Psoas muscle (tissue), 8 donors: ENCODE data around the gene PDZK1IP1. TPM values are rescaled to one million over a fixed set of nuclear protein-coding genes. Genes with fewer than 3 reads are reported as not detected.

Experiments
- ATAC-seq, 4 donors: fragments of 200-7000 bp; cut with Tn5 transposase; one replicate each; pipeline ENCODE4 v1.9.1; 2020; ENCODE audit warnings: moderate library complexity in 3 of 4, mild to moderate bottlenecking in 2 of 4
- DNase-seq, 2 donors: peaks; one replicate each; pipeline ENCODE4 v3.0.0-alpha.2; 2020
- H3K27ac ChIP-seq: fragments of 200-600 bp; one replicate; pipeline ENCODE4 v1.8.0; 2022
- H3K27me3 ChIP-seq, 3 donors: fragments of 200-600 bp in 1 of 3; one replicate each; pipeline versions ENCODE4 v1.6.1 to v1.8.0; 2013 to 2022; ENCODE audit warnings: low read length in 2 of 3, mild to moderate bottlenecking in 2 of 3, moderate library complexity in 1 of 3; ENCODE audit not compliant: insufficient read depth in 3 of 3
- H3K36me3 ChIP-seq, 2 donors: fragments of 200-600 bp in 1 of 2; one replicate each; pipeline versions ENCODE4 v1.6.1 to v1.8.0; 2013 to 2022; ENCODE audit warnings: low read depth in 1 of 2, mild to moderate bottlenecking in 1 of 2, moderate library complexity in 1 of 2; ENCODE audit not compliant: insufficient read depth in 1 of 2
- H3K4me1 ChIP-seq: fragments of 200-600 bp; one replicate; pipeline ENCODE4 v1.8.0; 2022
- H3K4me3 ChIP-seq: fragments of 200-600 bp; one replicate; pipeline ENCODE4 v1.8.0; 2022; ENCODE audit warnings: mild to moderate bottlenecking
- H3K9me3 ChIP-seq: fragments of 200-600 bp; one replicate; pipeline ENCODE4 v1.8.0; 2022
- WGBS, 3 donors: extraction: QIAGEN DNeasy Blood & Tissue Kit; methylation state at CpG; one replicate each; pipeline versions ENCODE4 v1.1.6 to v1.1.7; 2013; 5-methylcytosine and 5-hydroxymethylcytosine counted together
- intact Hi-C, 2 donors: fragments of 100-400 bp; cut with DNase I; formaldehyde crosslinking; loops; one replicate each; pipeline versions ENCODE4 v1.11.0 to v1.14.2; 2022
- polyA plus RNA-seq, 3 donors: library from polyadenylated mRNA; stranded (reverse); fragments of 200-250 nt; gene quantifications; one replicate each; pipeline ENCODE4 v1.2.3, GENCODE V29; 2013
- total RNA-seq, 4 donors: library from RNA; stranded (reverse); fragmentation: NEBNext Ultra II Directional in 2 of 4; extraction: Animal tissue kit (Norgen Biotek cat#: 25700) in 2 of 4; gene quantifications; one replicate each; pipeline versions ENCODE4 v1.2.1 to v1.2.4, GENCODE V29; 2021 to 2023
- TF ChIP-seq, protein P1 (sequence below): fragments of 200-600 bp; IDR thresholded peaks from one replicate; pipeline ENCODE4 v1.8.0; 2022; ENCODE audit warnings: antibody characterized with exemption
- donor health status: healthy with polysubstance abuse.
- donor health status: DM: no; HTN: no; CAD: no; lungs with moderate emphysema.
- donor health status: Bipolar disorder and iron deficiency.
- donor health status: healthy.
- donor health status: DM: yes; HTN: yes; CAD: no.
- donor health status: DM: no; HTN: no; CAD: no.
- donor health status: DM: no; HTN: no; CAD: no.
- donor health status: DM: yes; HTN: yes; CAD: no.

PDZK1IP1 gene
- total and polyA plus RNA-seq, 7 donors: 0.11 to 1.4 (median 0.39) TPM; not detected in 1

DNA sequence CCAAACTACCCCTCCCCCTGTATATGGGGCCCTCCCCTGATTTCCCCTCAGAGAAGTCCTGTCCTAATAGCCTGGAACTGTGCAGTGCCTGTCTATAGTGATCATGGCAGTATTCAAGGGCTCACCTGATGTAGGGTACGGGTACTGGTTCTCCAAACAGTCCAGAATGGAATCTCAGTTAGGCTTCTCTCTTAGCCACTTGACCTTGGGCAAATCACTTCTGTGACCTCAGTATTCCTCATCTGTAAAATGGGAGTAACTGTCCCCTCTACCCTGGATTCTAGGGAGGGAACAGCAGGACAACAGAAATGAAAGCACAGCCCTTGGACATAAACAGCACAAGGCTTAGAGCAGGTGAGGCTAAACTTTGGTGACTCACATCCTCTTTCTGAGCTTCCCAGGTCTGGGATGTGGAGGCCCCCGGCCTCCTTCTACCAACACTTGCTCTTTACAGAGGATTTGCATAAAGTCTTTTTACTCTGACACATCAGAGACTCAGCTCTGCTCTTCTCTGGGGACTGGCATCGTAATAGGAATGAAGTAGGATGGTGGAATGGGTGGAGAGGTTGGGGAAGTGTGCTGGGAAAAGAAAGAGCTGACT is 20.0 kb upstream of the PDZK1IP1 start:
- TF ChIP-seq, protein P1, sequence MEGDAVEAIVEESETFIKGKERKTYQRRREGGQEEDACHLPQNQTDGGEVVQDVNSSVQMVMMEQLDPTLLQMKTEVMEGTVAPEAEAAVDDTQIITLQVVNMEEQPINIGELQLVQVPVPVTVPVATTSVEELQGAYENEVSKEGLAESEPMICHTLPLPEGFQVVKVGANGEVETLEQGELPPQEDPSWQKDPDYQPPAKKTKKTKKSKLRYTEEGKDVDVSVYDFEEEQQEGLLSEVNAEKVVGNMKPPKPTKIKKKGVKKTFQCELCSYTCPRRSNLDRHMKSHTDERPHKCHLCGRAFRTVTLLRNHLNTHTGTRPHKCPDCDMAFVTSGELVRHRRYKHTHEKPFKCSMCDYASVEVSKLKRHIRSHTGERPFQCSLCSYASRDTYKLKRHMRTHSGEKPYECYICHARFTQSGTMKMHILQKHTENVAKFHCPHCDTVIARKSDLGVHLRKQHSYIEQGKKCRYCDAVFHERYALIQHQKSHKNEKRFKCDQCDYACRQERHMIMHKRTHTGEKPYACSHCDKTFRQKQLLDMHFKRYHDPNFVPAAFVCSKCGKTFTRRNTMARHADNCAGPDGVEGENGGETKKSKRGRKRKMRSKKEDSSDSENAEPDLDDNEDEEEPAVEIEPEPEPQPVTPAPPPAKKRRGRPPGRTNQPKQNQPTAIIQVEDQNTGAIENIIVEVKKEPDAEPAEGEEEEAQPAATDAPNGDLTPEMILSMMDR: no peak
- ATAC-seq (no peak), DNase-seq (no peak)
- WGBS, 3 donors: 54 to 84% (median 76%) methylated on average over 3 of the region's 3 CpGs
- no peaks in the 10 kb centered on the region for H3K4me1 ChIP-seq
- H3K27ac ChIP-seq: no peak overlapping the region
- H3K4me3 ChIP-seq: no peak overlapping the region
- intact Hi-C loops: no loop called here
- H3K9me3 ChIP-seq: no peaks in the 10 kb centered on the region
- peaks cover 0 to 18% (median 6%) of the 10 kb centered on the region in 3 donors for H3K27me3 ChIP-seq
- H3K36me3 ChIP-seq: no peaks in the 10 kb centered on the region

- WGBS, 3 donors: 51 to 62% (median 51%) methylated on average over 8 of the region's 8 CpGs
Measured at GRCh38 chr1:47209091-47209490, 19.3 kb upstream of the PDZK1IP1 start.

DNA sequence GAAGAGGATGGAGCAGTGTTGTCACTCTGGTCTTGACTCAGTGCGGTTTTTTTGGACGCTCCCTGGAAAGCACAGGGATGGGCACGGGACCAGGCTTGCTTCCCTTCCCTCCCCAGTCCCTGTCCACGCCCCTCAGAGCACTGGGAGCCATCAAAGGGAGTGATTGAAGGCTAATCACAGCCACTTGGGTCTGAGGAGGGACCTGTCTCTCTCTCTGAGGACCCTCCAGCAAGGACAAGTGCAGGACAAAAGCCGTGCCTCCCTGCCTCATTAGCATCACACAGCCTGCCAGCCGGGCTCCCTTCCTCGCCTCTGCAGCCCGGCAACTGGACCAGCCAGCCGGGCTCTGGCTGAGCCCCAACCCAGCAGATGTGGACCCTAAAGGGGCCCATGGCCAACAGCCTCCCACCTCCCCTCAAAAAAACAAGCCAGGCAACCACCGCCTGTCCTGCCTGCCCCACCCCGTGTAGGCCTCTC is 18.6 kb upstream of the PDZK1IP1 start:
- Histone ChIP-seq H3K36me3 (no peaks in the 10 kb centered on the region), H3K27ac (no peak overlapping the region), H3K9me3 (no peaks in the 10 kb centered on the region), H3K4me3 (no peak overlapping the region), H3K27me3 (peaks cover 0 to 20% (median 6%) of the 10 kb centered on the region in 3 donors), H3K4me1 (no peaks in the 10 kb centered on the region)
- 12 to 35% (median 33%) methylated on average over 11 of the region's 11 CpGs for WGBS, 3 donors
- ATAC-seq: no peak
- TF ChIP-seq, protein P1: no peak
- no peak for DNase-seq
- intact Hi-C loops: no loop called here

More at GRCh38 chr1:47209091-47209490, 19.3 kb upstream of the PDZK1IP1 start:
- intact Hi-C loops: no loop called here
- Histone ChIP-seq H3K9me3 (no peaks in the 10 kb centered on the region), H3K36me3 (no peaks in the 10 kb centered on the region), H3K27ac (no peak overlapping the region), H3K4me1 (no peaks in the 10 kb centered on the region), H3K4me3 (no peak overlapping the region), H3K27me3 (peaks cover 0 to 18% (median 6%) of the 10 kb centered on the region in 3 donors)
- TF ChIP-seq, protein P1: no peak
- ATAC-seq (no peak), DNase-seq (no peak)

- H3K4me1 ChIP-seq: no peaks in the 10 kb centered on the region
- no peak for DNase-seq
- intact Hi-C loops: no loop called here
- TF ChIP-seq, protein P1: no peak
- H3K4me3 ChIP-seq: no peak overlapping the region
- H3K36me3 ChIP-seq: no peaks in the 10 kb centered on the region
- WGBS, 3 donors: 62 to 64% (median 64%) methylated on average over 8 of the region's 8 CpGs
- H3K27ac ChIP-seq: no peak overlapping the region
- H3K9me3 ChIP-seq: peaks cover 3% of the 10 kb centered on the region
- H3K27me3 ChIP-seq: peaks cover 0 to 25% (median 6%) of the 10 kb centered on the region in 3 donors
- no peak for ATAC-seq
Measured at GRCh38 chr1:47207803-47208373, 18.1 kb upstream of the PDZK1IP1 start.
